Hypothalamus (tissue), 51 donors: Measurements from ENCODE around the gene EPHA6.
"Not testable (repeated sequence)": the region's sequence is repeated elsewhere in the genome, so short reads cannot be mapped to it uniquely, and the experiment has no call there.

Experiments
- DNase-seq, 51 donors: peaks; one replicate each; lab custom pipeline; 2025; lab: John Stamatoyannopoulos, UW

EPHA6 gene

DNA sequence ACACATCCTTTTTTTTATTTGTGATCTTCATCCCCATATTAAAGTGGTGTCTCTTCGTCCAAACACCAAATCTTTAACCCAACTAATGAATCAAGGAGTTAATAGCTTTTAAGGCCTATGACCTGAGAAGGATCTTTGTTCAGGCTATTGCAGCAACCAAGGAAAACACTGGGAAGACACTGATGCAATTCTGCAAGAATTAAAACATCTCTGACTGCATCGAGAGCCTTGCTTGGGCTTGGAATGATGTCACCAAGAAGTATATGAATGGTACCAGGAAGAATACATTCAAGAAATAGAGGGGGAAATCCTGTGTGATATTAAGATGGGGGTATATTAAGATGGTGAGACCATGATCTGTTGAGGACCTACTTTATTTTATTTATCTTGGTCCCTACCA lies 736.0 kb downstream of the EPHA6 start:
- DNase-seq = no peak

DNA sequence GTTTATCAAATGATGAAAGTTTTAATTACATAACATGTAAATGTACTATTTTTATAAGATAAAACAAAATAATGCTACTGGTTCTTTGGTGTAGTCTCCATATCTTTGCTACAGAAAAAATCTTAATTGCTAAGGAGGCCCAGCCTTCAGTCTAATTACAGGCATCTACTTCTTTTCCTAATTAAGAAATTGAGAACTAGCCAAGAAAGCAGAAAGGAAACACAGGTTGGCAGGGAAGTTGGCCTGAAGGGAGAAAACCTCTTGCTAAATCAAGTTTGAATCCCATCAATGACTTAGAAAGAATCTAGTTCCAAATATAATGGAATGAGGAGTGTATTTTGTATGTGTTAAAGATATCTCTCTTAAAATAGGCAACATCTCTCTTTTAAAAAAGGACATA lies 737.8 kb downstream of the EPHA6 start:
- no peak for DNase-seq

DNA sequence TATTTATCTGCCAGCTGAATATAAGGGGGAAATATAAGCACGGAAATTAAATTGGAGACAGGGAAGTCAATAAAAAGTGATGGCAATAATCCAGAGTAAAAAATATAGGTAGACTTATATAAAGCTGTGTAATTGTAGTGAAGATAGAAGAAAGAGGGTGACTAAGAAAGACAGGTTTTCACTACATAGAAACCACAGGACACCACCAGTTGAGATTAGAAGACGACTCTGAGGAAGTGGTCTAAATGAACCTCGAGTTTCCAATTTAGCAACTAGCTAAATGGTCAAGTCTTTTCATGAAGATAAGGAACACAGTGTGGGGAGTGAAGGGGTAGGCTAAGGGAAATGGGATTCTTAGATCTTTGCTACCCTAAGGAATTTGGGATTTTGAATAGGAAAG lies 761.3 kb downstream of the EPHA6 start:
- DNase-seq = no peak

DNA sequence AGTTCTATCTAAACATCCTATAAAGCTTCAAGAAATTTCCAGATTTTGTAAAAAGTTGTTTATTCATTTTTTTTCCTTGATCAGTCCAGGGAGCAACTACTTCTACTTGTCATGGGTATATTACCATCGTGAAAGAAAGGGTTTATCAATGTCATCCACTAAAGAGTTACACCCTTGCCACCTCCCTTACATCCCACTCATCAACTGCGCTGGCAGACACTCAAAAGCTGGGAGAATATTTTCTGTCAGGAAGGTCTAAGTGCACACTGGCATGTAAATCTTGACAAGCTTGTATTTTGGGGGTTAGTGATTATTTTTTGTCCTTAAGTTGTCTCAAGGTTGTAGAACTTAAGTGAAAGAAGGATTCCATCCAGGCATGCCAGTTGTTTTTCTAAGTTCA lies 761.8 kb downstream of the EPHA6 start:
- DNase-seq = no peak

DNA sequence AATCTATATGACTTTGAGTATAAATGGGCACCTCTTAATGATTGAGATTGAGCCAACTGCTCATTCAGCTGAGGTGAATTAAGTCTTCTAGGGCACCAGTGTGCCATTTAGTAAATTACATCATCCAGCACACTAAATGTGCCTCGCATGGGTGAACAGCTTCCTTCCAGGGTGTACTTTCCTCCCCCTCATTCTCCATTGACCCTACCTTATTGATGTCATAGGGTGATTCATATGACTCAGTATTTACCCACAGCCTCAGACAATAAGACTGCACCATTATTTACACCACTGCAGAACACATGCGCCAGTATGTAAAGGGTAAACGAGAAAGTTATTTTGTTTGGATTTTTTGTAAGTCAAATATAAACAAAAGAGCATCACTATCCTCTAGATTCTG lies 765.0 kb downstream of the EPHA6 start:
- DNase-seq = no peak

DNA sequence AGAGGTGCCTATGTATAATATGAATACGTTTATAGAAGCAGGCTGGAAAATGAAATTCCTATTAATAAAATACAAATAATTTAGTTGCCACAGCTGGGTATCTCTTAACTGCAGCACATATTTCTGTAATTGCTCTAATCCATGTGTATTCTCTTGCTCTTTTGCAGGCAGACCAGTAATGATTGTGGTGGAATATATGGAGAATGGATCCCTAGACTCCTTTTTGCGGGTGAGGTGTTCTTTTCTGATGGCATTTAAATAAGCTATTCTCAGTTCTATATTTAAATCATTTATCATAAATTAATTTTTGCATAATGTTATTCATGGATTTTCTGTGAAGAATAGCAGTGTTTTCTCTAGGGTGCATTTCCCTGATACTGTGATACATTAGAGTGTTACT lies 796.2 kb downstream of the EPHA6 start:
- DNase-seq = no peak

DNA sequence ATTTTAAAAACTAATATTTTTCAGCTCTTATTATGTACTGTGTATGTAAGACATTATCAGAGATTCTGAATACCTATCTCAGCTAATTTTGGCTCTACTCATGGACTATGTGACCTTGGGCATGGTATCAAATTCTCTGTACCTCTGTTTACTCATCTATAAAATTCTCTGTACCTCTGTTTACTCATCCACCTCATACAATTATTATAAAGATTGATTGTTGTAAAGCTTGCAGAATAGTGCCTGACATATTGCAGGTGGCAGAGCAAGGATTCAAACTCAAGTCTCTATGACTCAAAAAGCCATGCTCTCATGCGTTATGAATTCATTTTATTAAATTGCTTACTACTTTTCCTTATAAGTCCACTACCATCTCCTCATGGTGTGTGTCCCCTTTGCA lies 798.2 kb downstream of the EPHA6 start:
- no peak for DNase-seq

DNA sequence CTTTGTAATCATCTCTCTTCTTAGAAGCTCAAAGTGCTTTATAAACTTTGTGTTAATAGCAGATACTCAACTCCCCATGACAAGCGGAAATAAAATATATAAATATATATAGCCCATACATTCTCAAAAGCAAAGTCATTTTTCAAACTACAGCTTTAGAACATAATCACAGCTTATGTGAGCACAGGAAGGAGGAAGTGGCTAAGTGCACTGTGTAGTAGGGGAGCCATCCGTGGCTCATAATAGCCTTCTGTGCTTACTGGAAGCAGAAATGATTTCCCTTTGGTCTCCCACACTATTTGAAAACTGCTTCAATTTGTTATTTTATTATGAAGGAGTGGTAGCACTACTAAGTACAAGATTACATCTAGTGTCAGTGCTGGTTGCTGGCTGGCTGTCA lies 798.7 kb downstream of the EPHA6 start:
- DNase-seq = no peak

DNA sequence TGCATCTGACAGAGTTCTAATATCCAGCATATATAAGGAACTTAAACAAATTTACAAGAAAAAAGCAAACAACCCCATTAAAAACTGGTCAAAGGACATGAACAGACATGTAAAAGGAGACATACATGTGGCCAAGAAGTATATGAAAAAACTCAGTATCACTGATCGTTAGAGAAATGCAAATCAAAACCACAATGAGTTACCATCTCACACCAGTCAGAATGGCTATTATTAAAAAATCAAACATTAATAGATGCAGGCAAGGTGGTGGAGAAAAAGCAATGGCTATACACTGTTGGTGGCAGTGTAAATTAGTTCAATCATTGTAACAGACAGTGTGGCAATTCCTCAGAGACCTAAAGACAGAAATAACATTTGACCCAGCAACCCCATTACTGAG lies 806.1 kb downstream of the EPHA6 start:
- not testable (repeated sequence) for DNase-seq

DNA sequence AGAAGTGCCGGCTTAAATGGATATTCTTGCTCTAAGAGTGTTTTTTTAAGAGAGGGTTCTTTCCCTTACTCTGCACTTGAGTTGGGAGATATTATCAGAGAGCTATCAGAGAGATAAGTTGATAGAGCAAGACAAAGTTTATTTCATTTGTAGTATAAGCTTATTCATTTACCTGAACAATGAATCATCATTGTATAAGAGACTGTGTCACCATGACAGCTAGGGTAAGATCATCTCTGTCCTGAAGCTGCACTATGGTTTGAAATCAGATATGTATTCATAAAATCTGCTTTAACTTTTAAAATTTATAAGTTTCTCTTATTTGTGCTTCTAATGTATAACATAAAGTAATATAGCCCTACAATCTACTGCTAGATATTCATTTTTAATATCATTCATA lies 822.1 kb downstream of the EPHA6 start:
- DNase-seq = no peak

DNA sequence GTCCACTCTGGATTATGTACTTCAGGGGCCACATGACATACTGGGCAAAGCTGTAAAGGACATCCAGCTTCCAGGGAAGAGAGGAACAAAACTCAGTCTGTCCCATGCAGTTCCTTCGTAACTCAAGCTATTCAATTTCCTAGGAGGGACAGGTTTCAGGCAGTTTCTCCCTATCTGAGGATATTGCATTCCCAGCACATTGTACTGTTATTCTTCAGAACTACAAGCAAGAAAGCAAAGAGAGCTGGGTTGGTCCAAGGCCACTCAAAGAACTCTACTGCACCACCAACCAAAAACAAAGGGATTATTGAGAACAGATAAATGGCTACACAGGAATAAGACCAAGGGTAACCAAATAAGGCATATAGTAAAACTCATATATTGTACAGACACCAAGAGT lies 832.5 kb downstream of the EPHA6 start:
- DNase-seq = no peak

DNA sequence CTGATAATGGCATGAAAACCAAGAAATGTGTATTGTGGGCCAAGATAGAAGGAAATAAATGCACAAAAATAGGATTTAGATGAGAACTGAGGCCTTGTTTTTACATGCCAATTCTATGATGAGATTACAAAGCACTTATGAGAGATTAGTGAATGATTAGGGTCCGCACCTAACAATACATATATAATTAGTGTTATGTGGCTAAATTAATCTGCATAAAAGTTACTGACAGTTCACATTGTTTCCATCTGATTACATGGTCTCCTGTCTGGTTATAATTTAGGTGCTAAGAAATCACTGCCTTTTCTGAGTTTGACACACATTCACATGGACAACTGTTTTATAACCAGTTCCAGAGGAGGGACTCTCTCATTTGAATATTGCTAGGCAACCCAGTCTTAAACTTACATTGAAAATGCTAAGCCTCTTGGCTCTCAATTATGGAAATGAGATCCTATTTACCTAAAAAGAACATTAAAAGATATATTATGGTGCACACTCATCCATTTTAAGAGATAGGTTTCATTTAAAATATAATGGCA lies 833.1 kb downstream of the EPHA6 start:
- DNase-seq = no peak

DNA sequence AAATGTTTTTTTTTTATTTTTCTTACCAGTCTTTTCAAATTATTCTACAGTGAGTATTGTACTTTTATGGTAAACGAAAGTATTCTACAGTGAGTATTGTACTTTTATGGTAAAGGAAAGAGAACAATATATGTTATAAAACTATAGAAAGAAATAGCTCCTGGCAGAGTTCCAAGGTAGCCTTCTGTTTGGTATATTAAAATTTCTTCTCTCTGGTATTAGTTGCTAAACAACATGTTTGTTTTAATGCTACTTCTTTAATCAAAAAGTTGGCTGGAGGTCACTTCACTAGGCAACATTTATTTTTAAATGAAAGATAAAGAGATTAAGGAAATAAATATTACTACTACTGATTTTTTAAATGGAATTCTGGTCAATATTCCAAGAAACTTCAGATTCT lies 841.6 kb downstream of the EPHA6 start:
- no peak for DNase-seq

DNA sequence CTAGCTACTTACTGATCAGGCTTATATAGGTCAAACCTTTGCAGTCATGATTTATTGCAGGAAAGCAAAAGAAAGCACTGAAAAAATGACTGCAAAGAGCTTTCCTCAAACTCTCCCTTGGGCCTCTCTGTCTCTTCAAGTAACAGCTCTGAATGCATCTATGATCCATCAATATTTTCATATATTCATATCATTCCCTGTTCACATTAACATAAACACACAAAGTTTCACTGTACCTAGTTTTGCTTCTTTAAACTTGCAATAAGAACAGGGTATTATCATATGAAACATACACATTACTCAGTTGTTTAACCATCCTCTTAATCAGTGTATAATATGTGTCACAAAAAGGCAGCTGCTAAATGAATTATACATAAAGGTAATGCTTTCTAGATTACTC lies 842.2 kb downstream of the EPHA6 start:
- no peak for DNase-seq

DNA sequence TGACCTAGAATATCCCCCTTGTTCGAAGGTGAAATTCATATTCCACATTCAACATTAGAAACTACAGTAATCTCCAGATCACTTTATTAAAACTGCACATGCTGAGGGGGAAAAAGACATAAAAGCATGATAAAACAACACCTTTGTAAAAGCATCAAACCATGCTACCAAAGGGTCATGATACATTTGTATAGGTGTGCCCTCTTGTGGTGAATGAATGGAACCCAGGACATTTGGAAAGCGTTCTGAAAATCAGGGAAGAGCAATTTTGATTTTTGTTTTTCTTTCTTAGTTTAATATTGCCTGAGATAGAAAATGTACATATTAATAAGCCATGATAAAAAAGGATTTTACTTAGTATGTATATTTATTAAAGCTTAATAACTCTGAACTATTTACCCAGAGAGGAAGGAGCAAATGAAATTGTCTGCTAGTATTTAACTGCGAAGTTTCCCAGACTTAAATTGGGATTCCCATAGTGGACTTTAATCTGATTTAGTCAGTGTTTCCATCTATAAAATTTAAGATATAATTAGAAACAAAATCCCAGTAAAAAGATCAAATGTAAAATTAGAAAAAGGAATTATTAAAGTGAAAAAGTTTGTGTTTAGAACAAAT lies 844.4 kb downstream of the EPHA6 start:
- peak in 1 of 51 donors; percentile 6 for DNase-seq

DNA sequence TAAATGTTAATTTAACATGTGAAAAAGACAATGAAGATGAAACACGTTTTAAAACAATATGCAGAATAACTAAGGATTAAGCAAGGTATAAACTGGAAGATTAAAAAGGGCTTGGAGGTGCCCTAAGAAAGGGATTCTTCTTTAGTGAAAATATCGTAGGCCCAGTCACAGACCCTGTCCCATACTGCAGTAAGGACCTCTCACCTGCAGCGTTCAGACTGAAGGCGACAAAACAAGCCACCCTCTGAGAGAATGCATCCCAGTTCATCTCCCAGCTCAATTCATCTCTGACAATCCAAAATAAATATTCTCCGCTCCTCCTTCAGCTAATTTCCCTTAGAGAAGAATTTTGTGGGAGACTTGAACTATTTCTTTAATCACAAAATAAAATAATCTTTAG lies 847.9 kb downstream of the EPHA6 start:
- DNase-seq = no peak

DNA sequence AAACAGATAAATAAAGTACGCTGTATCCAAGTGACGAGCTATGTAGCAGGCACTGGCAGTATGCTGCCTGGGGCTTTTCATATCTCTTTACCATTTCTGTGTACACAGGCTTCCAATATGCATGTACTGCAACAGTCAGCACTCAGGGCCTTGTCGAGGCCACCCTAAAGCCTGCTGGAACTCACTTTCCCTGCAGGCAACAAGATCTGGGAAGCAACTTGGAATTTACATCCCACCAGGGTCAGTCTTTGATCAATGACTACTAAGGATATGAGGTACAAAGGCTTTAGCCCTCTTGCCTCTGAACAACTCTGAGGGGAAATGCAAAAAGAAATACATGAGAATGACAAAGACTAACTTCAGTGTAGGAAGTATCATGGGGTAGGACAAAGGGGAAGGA lies 848.4 kb downstream of the EPHA6 start:
- DNase-seq = no peak

DNA sequence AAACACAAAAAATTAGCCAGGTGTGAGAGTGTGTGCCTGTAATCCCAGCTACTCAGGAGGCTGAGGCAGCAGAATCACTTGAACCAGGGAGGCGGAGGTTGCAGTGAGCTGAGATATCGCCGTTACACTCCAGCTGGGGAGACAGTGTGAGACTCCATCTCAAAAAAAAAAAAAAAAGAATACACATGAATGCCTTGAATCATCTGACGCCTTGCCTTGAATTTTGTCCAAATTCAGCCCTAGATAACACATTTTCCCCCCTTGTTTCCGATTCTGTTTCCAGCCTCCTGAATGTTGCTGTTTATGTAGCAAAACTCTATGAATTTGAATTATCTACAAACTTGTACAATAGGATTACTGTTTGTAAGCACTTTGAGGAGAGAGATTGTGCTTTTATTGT lies 851.5 kb downstream of the EPHA6 start:
- DNase-seq = no peak

DNA sequence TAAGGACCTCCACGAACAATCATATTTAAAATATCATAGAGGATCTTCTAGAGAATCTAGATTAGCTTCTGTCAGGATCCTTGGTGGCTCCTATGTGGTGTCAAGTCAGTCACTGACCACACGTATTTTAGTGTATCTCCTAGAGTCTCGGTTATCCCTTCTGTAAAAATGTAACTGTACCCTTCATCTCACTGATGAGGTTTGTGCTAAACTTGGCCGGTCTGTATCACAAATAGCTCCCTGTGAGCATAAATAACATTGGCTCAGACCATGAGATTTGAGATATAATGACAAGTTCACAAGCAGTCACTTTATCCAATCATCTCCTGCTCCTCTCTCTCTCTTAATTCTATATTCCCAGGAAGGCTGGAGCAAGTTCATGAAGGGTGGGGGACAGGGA lies 856.6 kb downstream of the EPHA6 start:
- DNase-seq = no peak

DNA sequence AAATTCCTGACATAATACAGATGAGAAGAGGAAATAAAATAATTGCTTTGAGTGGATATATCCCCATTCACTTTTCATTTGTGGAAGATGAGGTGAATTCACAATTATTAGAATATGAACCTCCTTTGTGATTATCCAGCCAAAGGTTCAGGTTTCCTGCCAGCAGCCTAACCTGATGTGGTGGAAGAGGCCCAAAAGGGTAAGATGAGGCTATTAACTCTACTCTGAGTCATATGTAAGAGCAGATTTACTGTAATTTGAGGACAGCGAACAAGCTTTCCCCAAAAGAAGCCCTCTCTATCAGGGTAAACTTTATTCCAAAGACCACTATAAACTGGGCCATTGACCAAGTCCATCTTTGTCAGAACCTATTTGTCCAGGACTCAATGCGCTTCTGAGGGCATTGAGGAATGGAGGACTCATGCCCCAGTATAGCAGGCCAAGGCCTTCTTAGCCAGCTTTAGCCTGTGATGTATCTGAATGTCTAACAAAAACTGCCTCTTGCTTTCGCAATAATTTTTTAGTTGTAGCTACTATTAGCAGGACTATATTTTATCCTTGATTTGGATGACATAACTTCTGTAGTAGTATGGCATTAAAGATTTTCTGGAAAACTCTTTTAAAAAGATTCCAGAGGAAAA lies 859.1 kb downstream of the EPHA6 start:
- no peak for DNase-seq

DNA sequence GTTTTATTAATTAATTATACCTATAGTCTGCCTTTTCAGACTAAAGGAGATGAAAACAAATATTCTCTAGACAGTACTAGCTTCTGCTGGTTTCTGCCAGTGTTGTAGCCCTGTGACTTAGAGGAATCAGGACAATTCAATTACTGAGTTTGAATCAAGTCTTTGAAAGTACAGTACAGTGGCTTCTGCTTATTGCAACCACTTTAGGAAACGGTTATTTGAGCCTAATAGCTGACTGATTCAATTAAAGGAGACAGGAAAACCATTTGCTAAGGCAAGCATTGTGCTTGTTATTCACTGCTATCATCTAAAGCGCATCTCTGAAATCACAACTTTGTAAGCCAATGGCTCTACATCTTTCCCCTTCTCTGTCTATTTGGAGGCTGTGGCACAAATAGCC lies 860.1 kb downstream of the EPHA6 start:
- DNase-seq = no peak

DNA sequence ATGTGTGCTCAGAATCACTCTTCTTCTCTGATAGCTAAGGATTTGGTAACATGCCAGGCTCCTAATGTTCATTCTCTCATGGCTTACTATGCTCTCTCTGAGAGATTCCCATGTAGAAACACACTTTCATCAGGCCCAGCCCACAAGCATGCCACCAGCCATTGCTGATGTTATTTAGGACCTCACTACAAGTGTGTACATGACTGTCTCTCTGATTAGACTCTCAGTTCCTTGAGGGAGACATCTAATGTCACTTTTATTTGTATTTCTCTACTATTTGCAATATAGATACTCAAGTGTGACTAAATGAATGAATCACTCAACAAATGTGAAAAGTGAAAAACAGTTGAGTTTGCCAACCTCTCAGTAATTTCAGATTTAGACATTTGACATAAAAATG lies 865.8 kb downstream of the EPHA6 start:
- no peak for DNase-seq

DNA sequence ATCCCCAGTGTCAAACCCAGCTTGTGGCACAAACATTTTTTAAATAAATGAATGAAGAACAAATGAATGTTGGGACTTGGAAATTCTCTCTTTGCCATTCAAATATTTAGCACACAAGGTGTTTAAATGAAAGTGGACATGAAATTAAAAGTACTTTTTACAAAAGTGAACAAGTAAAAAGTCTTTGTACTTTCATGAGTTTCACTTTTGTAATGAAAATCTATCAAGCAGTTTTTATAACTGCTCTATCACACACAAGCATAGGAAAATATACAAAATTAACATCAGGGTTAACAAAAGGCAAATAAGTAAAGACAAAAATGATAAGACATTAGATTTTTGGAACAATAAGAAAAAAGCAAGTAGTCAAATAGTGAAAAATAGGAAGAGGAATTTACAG lies 866.3 kb downstream of the EPHA6 start:
- no peak for DNase-seq
